Activated CD4-positive, CD25-positive, alpha-beta regulatory T cell treated with anti-CD3 and anti-CD28 coated beads, Interleukin-2, amount 50 U/mL, for 24 hours (primary cell): ENCODE measurements around the gene INIP.

ENCODE experiments used
- ATAC-seq, 2 donors: fragments of 150-1000 bp; cut with Tn5 transposase; one replicate each; pipeline ENCODE4 v1.10.0; 2021; ENCODE audit warnings: mild to moderate bottlenecking in 1 of 2, moderate library complexity in 1 of 2

Gene INIP

DNA sequence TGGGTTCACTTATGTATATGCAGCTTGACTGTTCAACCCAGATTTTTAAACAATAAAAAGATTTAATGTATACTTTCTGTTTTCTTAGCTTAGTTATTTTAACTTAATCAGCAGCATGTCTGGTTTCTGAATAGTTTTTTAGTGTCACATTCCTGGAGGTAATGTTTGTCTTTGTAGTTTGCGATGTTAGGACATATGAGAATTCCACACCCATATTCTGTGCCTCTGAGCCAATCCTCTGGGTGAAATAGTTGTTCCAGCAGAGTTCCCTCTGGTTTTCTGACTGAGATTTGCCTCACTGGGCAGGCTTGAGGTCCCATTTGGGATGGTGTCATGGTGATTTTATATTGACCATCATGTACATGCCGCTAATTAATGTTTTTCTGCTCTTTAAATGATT, 48.6 kb downstream of the INIP start:
- no peak for ATAC-seq

- ATAC-seq: no peak
These were observed 52.6 kb downstream of the INIP start for GRCh38 chr9:112665347-112665746.

- no peak for ATAC-seq
These were observed 53.4 kb downstream of the INIP start for GRCh38 chr9:112664531-112664930.

- ATAC-seq: no peak
These were observed 54.2 kb downstream of the INIP start for GRCh38 chr9:112663681-112664080.

DNA sequence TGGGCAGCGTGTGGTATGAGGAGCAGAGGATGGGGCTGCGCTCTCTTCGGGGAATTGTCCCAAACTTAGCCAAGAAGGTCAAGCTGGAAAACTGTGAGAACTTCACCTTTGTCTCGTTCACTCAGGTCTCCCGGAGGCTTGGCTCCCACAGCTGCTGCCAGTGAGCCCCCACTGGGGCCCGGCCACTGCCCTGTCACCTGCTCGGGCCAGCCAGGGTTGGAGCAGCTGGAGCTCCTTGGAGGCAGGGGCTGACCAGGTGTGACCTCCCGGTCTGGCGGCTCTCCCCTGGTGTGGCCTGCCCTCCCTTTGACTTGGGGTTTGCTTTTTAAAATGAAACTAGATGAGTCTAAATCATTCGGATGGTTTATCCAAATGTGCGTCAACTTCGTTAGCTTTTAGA, 58.0 kb downstream of the INIP start:
- ATAC-seq: no peak

DNA sequence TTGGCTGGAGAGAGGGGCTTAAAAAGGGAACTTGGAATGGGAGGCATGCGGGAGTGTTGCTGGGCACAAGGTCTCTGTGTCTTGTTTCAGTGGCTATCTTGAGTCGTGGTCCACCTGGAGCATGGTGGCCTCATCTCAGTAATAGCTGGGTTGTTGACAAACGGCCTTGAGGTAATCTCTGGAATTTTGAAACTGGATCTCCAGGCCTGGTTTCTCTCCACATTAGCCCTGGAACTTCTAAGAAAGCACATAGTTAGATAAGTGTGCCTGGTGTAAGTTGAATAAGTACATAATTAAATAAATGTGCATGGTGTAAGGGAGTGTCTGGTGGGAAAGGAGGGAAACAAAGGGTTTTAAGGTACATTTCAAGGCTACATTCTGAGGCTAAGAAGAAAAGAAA, 62.2 kb downstream of the INIP start:
- ATAC-seq: no peak

DNA sequence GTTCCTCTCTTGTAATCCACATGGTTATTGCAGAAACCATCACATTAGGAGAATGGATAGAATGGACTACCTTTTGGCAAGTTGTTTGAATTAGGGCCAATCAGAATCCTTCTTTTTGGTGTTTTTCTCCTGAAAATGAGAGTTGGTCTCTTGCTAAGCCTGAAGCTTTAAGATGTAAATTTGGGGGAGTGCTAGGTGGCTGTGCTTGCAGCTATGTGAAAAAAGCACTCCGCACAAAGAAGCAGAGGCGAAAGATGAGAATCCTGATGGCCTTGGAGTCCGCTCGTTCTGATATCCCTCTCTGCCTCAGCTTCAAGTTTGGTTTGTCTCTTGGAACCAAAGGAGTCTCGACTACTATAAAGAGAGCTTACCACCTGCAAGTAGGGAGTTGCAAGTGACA, 63.6 kb downstream of the INIP start:
- no peak for ATAC-seq

- no peak for ATAC-seq
These were observed 69.3 kb downstream of the INIP start for GRCh38 chr9:112648624-112649023.

GRCh38 chr9:112647596-112647995, 70.3 kb downstream of the INIP start:
- ATAC-seq: no peak

DNA sequence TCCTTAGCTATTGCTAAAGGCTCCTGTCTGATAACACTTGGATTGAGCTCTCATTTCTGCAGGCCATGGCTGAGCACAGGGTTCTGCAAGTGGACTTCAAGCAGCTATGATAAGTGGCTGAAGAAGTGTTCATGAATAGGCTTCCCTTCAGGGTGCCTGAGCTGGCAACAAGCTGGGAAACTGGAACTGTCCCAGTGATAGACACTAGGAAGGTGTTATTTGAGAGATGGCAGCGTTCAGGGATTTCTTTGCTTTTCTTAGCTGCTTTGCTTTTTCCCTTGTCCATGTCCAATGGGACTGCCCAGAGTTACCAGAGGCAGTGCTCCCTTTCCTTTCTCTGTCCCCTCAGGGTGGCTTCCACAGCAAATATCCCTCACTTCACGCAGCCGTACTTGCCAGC, 75.8 kb downstream of the INIP start:
- no peak for ATAC-seq

DNA sequence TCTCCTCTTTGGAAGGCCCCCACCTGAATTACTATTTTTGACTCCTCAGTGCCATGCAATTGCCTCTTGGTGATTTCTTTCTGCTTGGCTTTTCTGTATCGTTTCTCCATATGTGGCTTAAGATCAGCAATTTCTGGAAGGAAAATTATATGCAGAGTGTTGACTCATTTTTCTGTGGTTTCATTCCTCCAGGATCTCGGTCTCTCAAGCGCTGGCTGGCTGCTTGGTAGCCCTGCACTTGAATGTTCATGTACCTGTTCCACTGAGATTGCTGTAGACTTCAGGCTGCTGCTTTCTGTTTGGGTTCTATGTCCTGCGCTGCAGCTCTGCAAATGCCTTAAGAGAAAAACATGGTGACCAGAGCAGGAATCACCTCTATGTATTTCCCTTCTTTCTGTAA, 77.6 kb downstream of the INIP start:
- no peak for ATAC-seq
